Left lung (tissue), 14 donors: ENCODE data around the gene EEPD1. TPM values are rescaled to one million over a fixed set of nuclear protein-coding genes. Genes with fewer than 3 reads are reported as not detected.
"Not testable (repeated sequence)": the region's sequence is repeated elsewhere in the genome, so short reads cannot be mapped to it uniquely, and the experiment has no call there.

ENCODE experiments used
- ATAC-seq: fragments of 200-7000 bp; cut with Tn5 transposase; one replicate; pipeline ENCODE4 v1.9.1; 2020; ENCODE audit warnings: moderate library complexity
- DNase-seq, 4 donors: peaks; one replicate each; pipeline ENCODE4 v3.0.0-alpha.2; 2013 to 2020
- H3K27ac ChIP-seq, 2 donors: fragments of 200-600 bp; sonication (generic) in 1 of 2; one replicate each; pipeline versions ENCODE4 v1.5.0 to v1.8.0; 2020 to 2021
- H3K27me3 ChIP-seq, 2 donors: fragments of 200-600 bp; sonication (generic) in 1 of 2; one replicate each; pipeline versions ENCODE4 v1.5.0 to v1.8.0; 2020 to 2021
- H3K36me3 ChIP-seq, 2 donors: fragments of 200-600 bp; sonication (generic) in 1 of 2; one replicate each; pipeline versions ENCODE4 v1.5.0 to v1.8.0; 2020 to 2021
- H3K4me1 ChIP-seq, 2 donors: fragments of 200-600 bp; one replicate each; pipeline ENCODE4 v1.8.0; 2021
- H3K4me3 ChIP-seq, 2 donors: fragments of 200-600 bp; sonication (generic) in 1 of 2; one replicate each; pipeline versions ENCODE4 v1.5.0 to v1.8.0; 2020 to 2021; ENCODE audit warnings: mild to moderate bottlenecking in 1 of 2
- H3K9me3 ChIP-seq, 2 donors: fragments of 200-600 bp; sonication (generic) in 1 of 2; one replicate each; pipeline versions ENCODE4 v1.5.0 to v1.8.0; 2020 to 2021
- CTCF ChIP-seq, 2 donors: fragments of 200-600 bp; sonication (generic) in 1 of 2; IDR thresholded peaks; one replicate each; pipeline versions ENCODE4 v1.5.0 to v1.8.0; 2021; ENCODE audit warnings: antibody characterized with exemption in 2 of 2
- intact Hi-C, 2 donors: fragments of 100-400 bp; cut with DNase I; formaldehyde crosslinking; loops; one replicate each; pipeline versions ENCODE4 v1.11.2 to v1.14.2; 2022
- long read RNA-seq, 12 donors: library from polyadenylated mRNA in 2 of 12; unstranded in 2 of 12; transcript quantifications; one replicate each; pipeline ENCODE4 v2.0.0 and lab custom pipeline, GENCODE V29; 2019 to 2026
- polyA plus RNA-seq, 6 donors: library from polyadenylated mRNA; unstranded; fragments of 120-200 nt; gene quantifications; one replicate each; pipeline ENCODE4 v1.2.1, GENCODE V29; 2013; ENCODE audit not compliant: insufficient read length in 6 of 6
- total RNA-seq, 2 donors: library from RNA; stranded (reverse); fragmentation: NEBNext Ultra II Directional; extraction: Animal tissue kit (Norgen Biotek cat#: 25700); gene quantifications; one replicate each; pipeline ENCODE4 v1.2.1, GENCODE V29; 2021
- donor health status: DM: no; HTN: yes; CAD: no.
- donor health status: DM: no; HTN: no; CAD: no.

The EEPD1 gene
- total RNA-seq: 10 to 100 TPM in 1 of 2 donors, 1 to 10 TPM in 1; 7.8 to 11.8 TPM
- polyA plus RNA-seq: 10 to 100 TPM; 17.1 to 22.8 (median 20.8) TPM
- long read RNA-seq, donor 1, full-length matches to known transcripts: 4 of 4 reads
- long read RNA-seq, donor 1, partial matches to known transcripts: 0 of 4 reads
- long read RNA-seq, donor 1, other reads (novel, unspliced or antisense): 0 of 4 reads
- long read RNA-seq, donor 2, full-length matches to known transcripts: 10 of 23 reads
- long read RNA-seq, donor 2, partial matches to known transcripts: 13 of 23 reads
- long read RNA-seq, donor 2, other reads (novel, unspliced or antisense): 0 of 23 reads
- long read RNA-seq, donor 3, full-length matches to known transcripts: 1 of 7 reads
- long read RNA-seq, donor 3, partial matches to known transcripts: 6 of 7 reads
- long read RNA-seq, donor 3, other reads (novel, unspliced or antisense): 0 of 7 reads
- long read RNA-seq, donor 4, full-length matches to known transcripts: 2 of 4 reads
- long read RNA-seq, donor 4, partial matches to known transcripts: 0 of 4 reads
- long read RNA-seq, donor 4, other reads (novel, unspliced or antisense): 2 of 4 reads
- long read RNA-seq, donor 5: 0 reads
- long read RNA-seq, donor 6, full-length matches to known transcripts: 3 of 8 reads
- long read RNA-seq, donor 6, partial matches to known transcripts: 5 of 8 reads
- long read RNA-seq, donor 6, other reads (novel, unspliced or antisense): 0 of 8 reads
- long read RNA-seq, donor 7, full-length matches to known transcripts: 2 of 2 reads
- long read RNA-seq, donor 7, partial matches to known transcripts: 0 of 2 reads
- long read RNA-seq, donor 7, other reads (novel, unspliced or antisense): 0 of 2 reads
- long read RNA-seq, donor 8, full-length matches to known transcripts: 5 of 5 reads
- long read RNA-seq, donor 8, partial matches to known transcripts: 0 of 5 reads
- long read RNA-seq, donor 8, other reads (novel, unspliced or antisense): 0 of 5 reads
- long read RNA-seq, donor 9: 0 reads
- long read RNA-seq, donor 10, full-length matches to known transcripts: 7 of 12 reads
- long read RNA-seq, donor 10, partial matches to known transcripts: 5 of 12 reads
- long read RNA-seq, donor 10, other reads (novel, unspliced or antisense): 0 of 12 reads
- long read RNA-seq, donor 11, full-length matches to known transcripts: 12 of 38 reads
- long read RNA-seq, donor 11, partial matches to known transcripts: 26 of 38 reads
- long read RNA-seq, donor 11, other reads (novel, unspliced or antisense): 0 of 38 reads
- long read RNA-seq, donor 12, full-length matches to known transcripts: 2 of 2 reads
- long read RNA-seq, donor 12, partial matches to known transcripts: 0 of 2 reads
- long read RNA-seq, donor 12, other reads (novel, unspliced or antisense): 0 of 2 reads

GRCh38 chr7:36152756-36153570 lies at the start of gene EEPD1:
TSS of gene EEPD1 (plus strand) at chr7:36153254. CDS start at chr7:36154325, 1,071 bp downstream.
- Histone ChIP-seq H3K27me3 (no peaks in the 10 kb centered on the region), H3K4me1 (peaks cover 9 to 35% of the 10 kb centered on the region in 2 donors), H3K9me3 (peaks cover 0 to 10% of the 10 kb centered on the region in 2 donors), H3K4me3 (peak within 1 kb of the TSS; percentile 65 to 87), H3K27ac (peak within 1 kb of the TSS; percentile 78 to 81), H3K36me3 (no peaks in the 10 kb centered on the region)
- ATAC-seq (peak; percentile 96), DNase-seq (peak; percentile 99 to 100 (median 100))
- no peak for TF ChIP-seq CTCF (IDR thresholded peaks at IDR 0.05)
- intact Hi-C loops: no loop called here

- TF ChIP-seq CTCF (IDR thresholded peaks at IDR 0.05): no peak
- no peak for DNase-seq
- peaks cover 0 to 5% of the 10 kb centered on the region in 2 donors for H3K4me1 ChIP-seq
- no peaks in the 10 kb centered on the region for H3K27me3 ChIP-seq
- intact Hi-C loops: no loop called here
- no peaks in the 10 kb centered on the region for H3K36me3 ChIP-seq
- H3K4me3 ChIP-seq: no peak overlapping the region
- no peak overlapping the region for H3K27ac ChIP-seq
- ATAC-seq: no peak
- H3K9me3 ChIP-seq: peaks cover 0 to 2% of the 10 kb centered on the region in 2 donors
These were observed 49.1 kb upstream of the EEPD1 start for GRCh38 chr7:36103837-36104561.

GRCh38 chr7:36106972-36107908 lies 45.8 kb upstream of the EEPD1 start:
- ATAC-seq, H3K4me1 ChIP-seq, H3K9me3 ChIP-seq, DNase-seq, H3K27ac ChIP-seq, H3K27me3 ChIP-seq, H3K4me3 ChIP-seq, H3K36me3 ChIP-seq, intact Hi-C loops: not testable (repeated sequence)

- Histone ChIP-seq H3K36me3 (no peaks in the 10 kb centered on the region), H3K4me1 (peaks cover 0 to 5% of the 10 kb centered on the region in 2 donors), H3K27ac (no peak overlapping the region), H3K4me3 (no peak overlapping the region), H3K27me3 (no peaks in the 10 kb centered on the region), H3K9me3 (peaks cover 0 to 2% of the 10 kb centered on the region in 2 donors)
- intact Hi-C loops: no loop called here
- no peak for ATAC-seq
- no peak for TF ChIP-seq CTCF (IDR thresholded peaks at IDR 0.05)
- no peak for DNase-seq
These were observed 45.0 kb upstream of the EEPD1 start for GRCh38 chr7:36107926-36108631.
